Dendritic cell treated with granulocyte-macrophage colony-stimulating factor and Interleukin-4, amounts not matched to agents 40 ng/mL and 50 ng/mL, for 4 days (primary cell): Measurements from ENCODE around the gene FOXL2.

Source experiments
- H3K27ac Mint-ChIP-seq: one replicate; pipeline ENCODE4 v1.8.0; 2022; ENCODE audit warnings: mild to moderate bottlenecking, mixed read lengths
- H3K27me3 Mint-ChIP-seq: one replicate; pipeline ENCODE4 v1.8.0; 2022; ENCODE audit warnings: mild to moderate bottlenecking, mixed read lengths
- H3K36me3 Mint-ChIP-seq: one replicate; pipeline ENCODE4 v1.8.0; 2022; ENCODE audit warnings: low read depth, mixed read lengths
- H3K4me1 Mint-ChIP-seq: one replicate; pipeline ENCODE4 v1.8.0; 2022; ENCODE audit warnings: low read depth, mixed read lengths
- H3K4me3 Mint-ChIP-seq: one replicate; pipeline ENCODE4 v1.8.0; 2022; ENCODE audit warnings: mild to moderate bottlenecking, moderate library complexity, mixed read lengths
- H3K9me3 Mint-ChIP-seq: one replicate; pipeline ENCODE4 v1.8.0; 2022; ENCODE audit warnings: mixed read lengths
- intact Hi-C: fragments of 100-400 bp; cut with micrococcal nuclease; formaldehyde crosslinking; loops from one replicate; pipeline ENCODE4 v1.15.0; 2022

FOXL2 gene

GRCh38 chr3:138950701-138951100 is 3.8 kb upstream of the FOXL2 start:
- Mint-ChIP-seq H3K4me1 (peaks cover 32% of the 10 kb centered on the region), H3K4me3 (peak overlapping the region; percentile 17), H3K36me3 (no peaks in the 10 kb centered on the region), H3K9me3 (no peaks in the 10 kb centered on the region), H3K27ac (no peak overlapping the region), H3K27me3 (peaks cover 93% of the 10 kb centered on the region)
- intact Hi-C loops: no loop called here

GRCh38 chr3:138950006-138950644 is 3.2 kb upstream of the FOXL2 start:
- intact Hi-C loops: no loop called here
- no peaks in the 10 kb centered on the region for H3K36me3 Mint-ChIP-seq
- H3K9me3 Mint-ChIP-seq: no peaks in the 10 kb centered on the region
- H3K27me3 Mint-ChIP-seq: peaks cover 91% of the 10 kb centered on the region
- no peak overlapping the region for H3K27ac Mint-ChIP-seq
- H3K4me1 Mint-ChIP-seq: peaks cover 36% of the 10 kb centered on the region
- H3K4me3 Mint-ChIP-seq: peak overlapping the region; percentile 70

- H3K9me3 Mint-ChIP-seq: no peaks in the 10 kb centered on the region
- peaks cover 91% of the 10 kb centered on the region for H3K27me3 Mint-ChIP-seq
- no peak overlapping the region for H3K27ac Mint-ChIP-seq
- intact Hi-C loops: no loop called here
- no peaks in the 10 kb centered on the region for H3K36me3 Mint-ChIP-seq
- peaks cover 42% of the 10 kb centered on the region for H3K4me1 Mint-ChIP-seq
- H3K4me3 Mint-ChIP-seq: peak overlapping the region; percentile 34
These were observed 2.6 kb upstream of the FOXL2 start for GRCh38 chr3:138949445-138950005.

GRCh38 chr3:138949002-138949418 is 2.1 kb upstream of the FOXL2 start:
- intact Hi-C loops: no loop called here
- Mint-ChIP-seq H3K9me3 (no peaks in the 10 kb centered on the region), H3K27me3 (peaks cover 92% of the 10 kb centered on the region), H3K36me3 (no peaks in the 10 kb centered on the region), H3K4me1 (peaks cover 47% of the 10 kb centered on the region), H3K27ac (no peak overlapping the region), H3K4me3 (no peak overlapping the region)

- Mint-ChIP-seq H3K27me3 (peaks cover 93% of the 10 kb centered on the region), H3K36me3 (no peaks in the 10 kb centered on the region), H3K27ac (no peak overlapping the region), H3K4me1 (peaks cover 51% of the 10 kb centered on the region), H3K4me3 (no peak overlapping the region), H3K9me3 (no peaks in the 10 kb centered on the region)
- intact Hi-C loops: no loop called here
These were observed 1.5 kb upstream of the FOXL2 start for GRCh38 chr3:138948371-138949001.

- Mint-ChIP-seq H3K9me3 (no peaks in the 10 kb centered on the region), H3K27me3 (peaks cover 96% of the 10 kb centered on the region), H3K36me3 (no peaks in the 10 kb centered on the region), H3K4me3 (peak overlapping the region; percentile 76), H3K4me1 (peaks cover 58% of the 10 kb centered on the region), H3K27ac (peak overlapping the region; percentile 17)
- intact Hi-C loops: no loop called here
These were observed 671 bp upstream of the FOXL2 start for GRCh38 chr3:138947495-138948121.

GRCh38 chr3:138945709-138946662 is 951 bp downstream of the FOXL2 start:
- H3K27me3 Mint-ChIP-seq: peaks cover 96% of the 10 kb centered on the region
- peak overlapping the region; percentile 76 for H3K4me3 Mint-ChIP-seq
- H3K27ac Mint-ChIP-seq: no peak overlapping the region
- H3K9me3 Mint-ChIP-seq: no peaks in the 10 kb centered on the region
- no peaks in the 10 kb centered on the region for H3K36me3 Mint-ChIP-seq
- H3K4me1 Mint-ChIP-seq: peaks cover 58% of the 10 kb centered on the region
- intact Hi-C loops: no loop called here

GRCh38 chr3:138944929-138945708 is 1.8 kb downstream of the FOXL2 start:
- Mint-ChIP-seq H3K4me3 (peak overlapping the region; percentile 70), H3K4me1 (peaks cover 51% of the 10 kb centered on the region), H3K36me3 (no peaks in the 10 kb centered on the region), H3K27me3 (peaks cover 96% of the 10 kb centered on the region), H3K9me3 (no peaks in the 10 kb centered on the region), H3K27ac (no peak overlapping the region)
- intact Hi-C loops: no loop called here

GRCh38 chr3:138944654-138944928 is 2.3 kb downstream of the FOXL2 start:
- no peak overlapping the region for H3K27ac Mint-ChIP-seq

GRCh38 chr3:138943724-138944653 is 2.9 kb downstream of the FOXL2 start:
- H3K27me3 Mint-ChIP-seq: peaks cover 96% of the 10 kb centered on the region
- no peak overlapping the region for H3K27ac Mint-ChIP-seq
- no peaks in the 10 kb centered on the region for H3K9me3 Mint-ChIP-seq
- H3K4me1 Mint-ChIP-seq: peaks cover 49% of the 10 kb centered on the region
- intact Hi-C loops: no loop called here
- peak overlapping the region; percentile 63 for H3K4me3 Mint-ChIP-seq
- no peaks in the 10 kb centered on the region for H3K36me3 Mint-ChIP-seq

More at GRCh38 chr3:138944654-138944928, 2.3 kb downstream of the FOXL2 start:
- Mint-ChIP-seq H3K36me3 (no peaks in the 10 kb centered on the region), H3K4me1 (peaks cover 49% of the 10 kb centered on the region), H3K4me3 (peak overlapping the region; percentile 70), H3K27me3 (peaks cover 96% of the 10 kb centered on the region), H3K9me3 (no peaks in the 10 kb centered on the region)
- intact Hi-C loops: no loop called here

GRCh38 chr3:138942861-138943623 is 3.9 kb downstream of the FOXL2 start:
- no peaks in the 10 kb centered on the region for H3K36me3 Mint-ChIP-seq
- peaks cover 57% of the 10 kb centered on the region for H3K4me1 Mint-ChIP-seq
- intact Hi-C loops: no loop called here
- no peak overlapping the region for H3K27ac Mint-ChIP-seq
- H3K27me3 Mint-ChIP-seq: peaks cover 96% of the 10 kb centered on the region
- H3K4me3 Mint-ChIP-seq: no peak overlapping the region
- no peaks in the 10 kb centered on the region for H3K9me3 Mint-ChIP-seq

GRCh38 chr3:138942271-138942670 is 4.7 kb downstream of the FOXL2 start:
- Mint-ChIP-seq H3K27me3 (peaks cover 96% of the 10 kb centered on the region), H3K4me1 (peaks cover 60% of the 10 kb centered on the region), H3K4me3 (no peak overlapping the region), H3K9me3 (no peaks in the 10 kb centered on the region), H3K36me3 (no peaks in the 10 kb centered on the region), H3K27ac (no peak overlapping the region)
- intact Hi-C loops: no loop called here
